ENCODE measurements around the gene MTMR3. TPM values are rescaled to one million over a fixed set of nuclear protein-coding genes. Genes with fewer than 3 reads are reported as not detected.

Gene MTMR3
- total and polyA plus RNA-seq, 2 donors (not counting 1 experiment from before 2014, with no cell fraction given) = 31.7 to 67.8 TPM

DNA sequence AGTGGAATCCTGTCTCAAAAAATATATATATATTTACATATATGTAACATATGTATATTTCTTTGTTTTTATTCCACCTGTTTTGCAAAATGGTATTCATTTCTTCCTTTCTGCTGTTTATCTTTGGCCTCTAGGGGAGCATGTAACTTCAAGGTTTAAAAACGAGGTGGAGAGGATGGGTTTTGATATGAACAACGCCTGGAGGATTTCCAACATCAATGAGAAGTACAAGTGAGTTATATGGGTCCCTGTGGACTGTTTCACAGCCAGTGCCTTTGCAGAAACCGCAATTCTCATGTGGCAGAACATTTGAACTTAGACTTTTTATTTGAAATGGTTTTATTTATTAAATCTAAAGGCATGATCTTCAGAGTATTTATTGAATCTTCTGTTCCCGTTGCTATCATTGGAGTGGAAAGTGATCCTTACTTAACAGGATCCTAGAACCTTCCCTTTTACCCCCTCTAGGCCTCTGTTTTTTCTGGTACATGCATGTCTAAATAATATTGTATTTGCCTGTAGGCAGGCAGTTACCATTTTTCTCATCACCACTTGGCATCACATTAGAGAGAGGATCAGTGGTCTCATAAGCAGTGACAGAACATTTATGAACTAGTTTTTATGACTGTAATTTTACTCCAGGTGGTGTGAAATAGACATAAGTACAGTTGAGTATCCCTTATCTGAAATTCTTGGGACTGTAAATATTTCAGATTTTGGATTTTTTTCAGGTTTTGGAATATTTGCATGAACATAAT, 115.8 kb downstream of the MTMR3 start:
- ATAC-seq (ENCODE audit: low read depth) (no peak), DNase-seq (no peak)
- Histone ChIP-seq H2AFZ (ENCODE audit: insufficient read depth, low read depth, low read length, poor library complexity, severe bottlenecking) (no peak overlapping the region), H3K9ac (ENCODE audit: low read length) (no peak overlapping the region), H4K20me1 (ENCODE audit: control insufficient read depth, insufficient read depth, low read length, poor library complexity, severe bottlenecking) (no peaks in the 10 kb centered on the region), H3K36me3 (replicated peaks in 1 of 2; ENCODE audit: control extremely low read depth in 1 of 2, control insufficient read depth in 1 of 2, extremely low read depth in 1 of 2, insufficient read depth in 2 of 2, low read length in 1 of 2) (peaks cover 2 to 27% of the 10 kb centered on the region in 2 experiments), H3K4me1 (ENCODE audit: control insufficient read depth in 2 of 2, insufficient read depth in 2 of 2, low read length in 2 of 2) (no peaks in the 10 kb centered on the region), H3K79me2 (ENCODE audit: control insufficient read depth, insufficient read depth, low read length) (no peaks in the 10 kb centered on the region), H3K27me3 (replicated peaks in 1 of 4; ENCODE audit: control extremely low read depth in 1 of 4, control insufficient read depth in 3 of 4, insufficient read depth in 4 of 4, low read length in 3 of 4) (no peaks in the 10 kb centered on the region), H3K4me3 (ENCODE audit: control extremely low read depth in 1 of 5, extremely low read depth in 1 of 5, insufficient read depth in 1 of 5, low read depth in 2 of 5, low read length in 4 of 5) (no peak overlapping the region), H3K27ac (ENCODE audit: low read length in 2 of 2) (no peak overlapping the region), H3K9me3 (ENCODE audit: control extremely low read depth in 1 of 3, control insufficient read depth in 2 of 3, insufficient read depth in 1 of 3, low read length in 2 of 3) (no peaks in the 10 kb centered on the region), H3K4me2 (replicated peaks; ENCODE audit: low read depth, low read length, poor library complexity, severe bottlenecking) (no peak overlapping the region)
- intact Hi-C loops (cut with micrococcal nuclease) = no loop called here
- POLR2A ChIA-PET = no interaction called here
- H3K4me1 Mint-ChIP-seq = no peaks in the 10 kb centered on the region
- 23% methylated on average over 2 of the region's 4 CpGs for WGBS (ENCODE audit: insufficient coverage)
- no peaks in the 10 kb centered on the region for H3K27me3 Mint-ChIP-seq
- no peak overlapping the region for H3K4me3 Mint-ChIP-seq
- H3K27ac Mint-ChIP-seq = no peak overlapping the region
- TF ChIP-seq EZH2 (IDR thresholded peaks at IDR 0.05; ENCODE audit: borderline replicate concordance, insufficient read depth, low read depth, low read length, poor library complexity, severe bottlenecking) (no peak), CTCF (IDR thresholded peaks at IDR 0.05) (no peak)
- H3K9me3 Mint-ChIP-seq (ENCODE audit: insufficient read depth) = no peaks in the 10 kb centered on the region
- CTCF ChIA-PET = no interaction called here

DNA sequence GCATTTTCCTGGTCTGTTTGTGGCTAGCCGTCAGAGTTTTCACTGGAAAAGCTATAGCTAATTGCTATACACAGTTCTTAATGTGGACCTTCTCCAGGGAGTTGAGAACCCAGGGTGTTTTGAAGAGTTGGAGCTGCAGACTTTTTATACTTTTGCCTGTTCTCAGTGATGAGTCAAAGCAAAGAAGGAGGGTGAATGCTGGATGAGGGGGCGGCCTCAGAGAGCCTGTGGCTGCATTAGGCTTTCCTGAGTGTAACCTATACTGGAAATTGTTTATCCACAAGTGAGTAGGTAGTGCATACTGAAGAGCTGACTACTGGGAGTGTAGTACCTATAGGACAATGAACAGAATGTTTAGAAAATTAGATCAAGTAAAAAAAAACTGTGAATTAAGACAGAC, 117.6 kb downstream of the MTMR3 start:
- POLR2A ChIA-PET = no interaction called here
- DNase-seq (no peak), ATAC-seq (ENCODE audit: low read depth) (no peak)
- Mint-ChIP-seq H3K27me3 (no peaks in the 10 kb centered on the region), H3K27ac (no peak overlapping the region), H3K4me1 (no peaks in the 10 kb centered on the region), H3K9me3 (ENCODE audit: insufficient read depth) (no peaks in the 10 kb centered on the region), H3K4me3 (no peak overlapping the region)
- H2AFZ ChIP-seq (ENCODE audit: insufficient read depth, low read depth, low read length, poor library complexity, severe bottlenecking) = no peak overlapping the region
- peaks cover 6 to 28% of the 10 kb centered on the region in 2 experiments for H3K36me3 ChIP-seq (replicated peaks in 1 of 2; ENCODE audit: control extremely low read depth in 1 of 2, control insufficient read depth in 1 of 2, extremely low read depth in 1 of 2, insufficient read depth in 2 of 2, low read length in 1 of 2)
- no peaks in the 10 kb centered on the region for H3K27me3 ChIP-seq (replicated peaks in 1 of 4; ENCODE audit: control extremely low read depth in 1 of 4, control insufficient read depth in 3 of 4, insufficient read depth in 4 of 4, low read length in 3 of 4)
- H3K9me3 ChIP-seq (ENCODE audit: control extremely low read depth in 1 of 3, control insufficient read depth in 2 of 3, insufficient read depth in 1 of 3, low read length in 2 of 3) = no peaks in the 10 kb centered on the region
- H3K4me1 ChIP-seq (ENCODE audit: control insufficient read depth in 2 of 2, insufficient read depth in 2 of 2, low read length in 2 of 2) = no peaks in the 10 kb centered on the region
- no peak overlapping the region for H3K4me3 ChIP-seq (ENCODE audit: control extremely low read depth in 1 of 5, extremely low read depth in 1 of 5, insufficient read depth in 1 of 5, low read depth in 2 of 5, low read length in 4 of 5)
- peaks cover 3% of the 10 kb centered on the region for H4K20me1 ChIP-seq (ENCODE audit: control insufficient read depth, insufficient read depth, low read length, poor library complexity, severe bottlenecking)
- no peak for TF ChIP-seq EZH2 (IDR thresholded peaks at IDR 0.05; ENCODE audit: borderline replicate concordance, insufficient read depth, low read depth, low read length, poor library complexity, severe bottlenecking)
- no peak for TF ChIP-seq CTCF (IDR thresholded peaks at IDR 0.05)
- intact Hi-C loops (cut with micrococcal nuclease) = no loop called here
- CTCF ChIA-PET = interaction anchor here (2.1 kb wide), 1 partner anchor 364 kb away, joined by 6 read pairs; no protein-coding TSS in a partner anchor
- no peak overlapping the region for H3K4me2 ChIP-seq (replicated peaks; ENCODE audit: low read depth, low read length, poor library complexity, severe bottlenecking)
- 100% methylated on average over 2 of the region's 2 CpGs for WGBS (ENCODE audit: insufficient coverage)
- no peak overlapping the region for H3K27ac ChIP-seq (ENCODE audit: low read length in 2 of 2)
- H3K9ac ChIP-seq (ENCODE audit: low read length) = no peak overlapping the region
- no peaks in the 10 kb centered on the region for H3K79me2 ChIP-seq (ENCODE audit: control insufficient read depth, insufficient read depth, low read length)
